ENCODE data around the gene TGFB1I1.

TGFB1I1 gene

GRCh38 chr16:31496670-31497069, 24.7 kb downstream of the TGFB1I1 start:
- Histone ChIP-seq H3K36me3 (ENCODE audit: insufficient read depth) (no peaks in the 10 kb centered on the region), H3K4me2 (no peak overlapping the region), H3K27ac (no peak overlapping the region), H3K27me3 (ENCODE audit: insufficient read depth, low read depth) (no peaks in the 10 kb centered on the region), H3K4me1 (ENCODE audit: low read depth, poor library complexity, severe bottlenecking) (no peaks in the 10 kb centered on the region), H4K20me1 (ENCODE audit: insufficient read depth) (no peaks in the 10 kb centered on the region), H3K9ac (no peak overlapping the region), H3K79me2 (ENCODE audit: insufficient read depth, low read depth) (no peaks in the 10 kb centered on the region), H3K4me3 (IDR thresholded peaks at IDR 0.05; ENCODE audit: insufficient read depth, low read depth, low read length) (no peak overlapping the region), H2AFZ (ENCODE audit: low read depth) (no peak overlapping the region)
- no peak for TF ChIP-seq CTCF (conservative IDR thresholded peaks at IDR 0.05; ENCODE audit: low read depth, low read length)

GRCh38 chr16:31498493-31498892, 26.5 kb downstream of the TGFB1I1 start:
- Histone ChIP-seq H3K4me1 (ENCODE audit: low read depth, poor library complexity, severe bottlenecking) (no peaks in the 10 kb centered on the region), H3K27ac (no peak overlapping the region), H3K36me3 (ENCODE audit: insufficient read depth) (no peaks in the 10 kb centered on the region), H3K27me3 (ENCODE audit: insufficient read depth, low read depth) (no peaks in the 10 kb centered on the region), H3K79me2 (ENCODE audit: insufficient read depth, low read depth) (no peaks in the 10 kb centered on the region), H3K9ac (no peak overlapping the region), H2AFZ (ENCODE audit: low read depth) (no peak overlapping the region), H3K4me3 (IDR thresholded peaks at IDR 0.05; ENCODE audit: insufficient read depth, low read depth, low read length) (no peak overlapping the region), H3K4me2 (no peak overlapping the region), H4K20me1 (ENCODE audit: insufficient read depth) (no peaks in the 10 kb centered on the region)
- no peak for TF ChIP-seq CTCF (conservative IDR thresholded peaks at IDR 0.05; ENCODE audit: low read depth, low read length)

GRCh38 chr16:31499928-31500327, 28.0 kb downstream of the TGFB1I1 start:
- Histone ChIP-seq H3K9ac (no peak overlapping the region), H3K27ac (no peak overlapping the region), H3K4me2 (no peak overlapping the region), H2AFZ (ENCODE audit: low read depth) (no peak overlapping the region), H3K27me3 (ENCODE audit: insufficient read depth, low read depth) (no peaks in the 10 kb centered on the region), H3K4me3 (IDR thresholded peaks at IDR 0.05; ENCODE audit: insufficient read depth, low read depth, low read length) (no peak overlapping the region), H3K79me2 (ENCODE audit: insufficient read depth, low read depth) (no peaks in the 10 kb centered on the region), H3K36me3 (ENCODE audit: insufficient read depth) (no peaks in the 10 kb centered on the region), H3K4me1 (ENCODE audit: low read depth, poor library complexity, severe bottlenecking) (no peaks in the 10 kb centered on the region), H4K20me1 (ENCODE audit: insufficient read depth) (no peaks in the 10 kb centered on the region)
- no peak for TF ChIP-seq CTCF (conservative IDR thresholded peaks at IDR 0.05; ENCODE audit: low read depth, low read length)

- Histone ChIP-seq H3K4me3 (IDR thresholded peaks at IDR 0.05; ENCODE audit: insufficient read depth, low read depth, low read length) (no peak overlapping the region), H3K9ac (no peak overlapping the region), H3K79me2 (ENCODE audit: insufficient read depth, low read depth) (0 out of 2 replicates have a peak, but pooled peaks cover 3% of the 10 kb centered on the region), H3K27ac (no peak overlapping the region), H3K27me3 (ENCODE audit: insufficient read depth, low read depth) (no peaks in the 10 kb centered on the region), H3K4me1 (ENCODE audit: low read depth, poor library complexity, severe bottlenecking) (no peaks in the 10 kb centered on the region), H3K4me2 (no peak overlapping the region), H2AFZ (ENCODE audit: low read depth) (no peak overlapping the region), H3K36me3 (ENCODE audit: insufficient read depth) (0 out of 2 replicates have a peak, but pooled peaks cover 2% of the 10 kb centered on the region), H4K20me1 (ENCODE audit: insufficient read depth) (no peaks in the 10 kb centered on the region)
- no peak for TF ChIP-seq CTCF (conservative IDR thresholded peaks at IDR 0.05; ENCODE audit: low read depth, low read length)
Observed at GRCh38 chr16:31501226-31501965, 29.4 kb downstream of the TGFB1I1 start.
